ENCODE results near the gene CAPN14. TPM values are rescaled to one million over a fixed set of nuclear protein-coding genes. Genes with fewer than 3 reads are reported as not detected.

The CAPN14 gene
- total RNA-seq, 1 experiment from 2014 or later = not detected

DNA sequence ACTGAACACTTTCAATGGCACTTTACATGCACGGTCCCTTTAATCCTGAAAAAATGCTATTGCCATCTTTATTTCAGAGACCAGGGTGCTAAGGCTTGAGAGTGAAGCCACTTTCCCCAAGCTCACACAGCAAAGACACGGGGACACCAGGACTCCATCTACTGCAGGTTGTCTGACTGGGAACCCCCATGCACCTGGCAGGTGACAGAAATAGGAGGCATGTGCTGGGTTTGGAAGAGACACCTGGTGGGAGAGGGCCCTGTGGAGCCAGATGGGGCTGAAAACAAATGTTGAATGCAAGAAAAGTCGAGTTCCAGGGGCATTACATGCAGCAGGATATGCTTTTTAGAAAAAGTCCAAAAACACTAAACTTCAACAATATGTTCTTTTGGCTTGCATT, 11.4 kb upstream of the CAPN14 start:
- DNase-seq (ENCODE audit: extremely low read depth, low read depth) = no peak

GRCh38 chr2:31227711-31228125, 10.4 kb upstream of the CAPN14 start:
- DNase-seq (ENCODE audit: extremely low read depth, low read depth) = no peak

GRCh38 chr2:31227110-31227509, 9.8 kb upstream of the CAPN14 start:
- no peak for DNase-seq (ENCODE audit: extremely low read depth, low read depth)

GRCh38 chr2:31226266-31226665, 9.0 kb upstream of the CAPN14 start:
- DNase-seq (ENCODE audit: extremely low read depth, low read depth) = no peak

GRCh38 chr2:31223749-31224148, 6.4 kb upstream of the CAPN14 start:
- no peak for DNase-seq (ENCODE audit: extremely low read depth, low read depth)

GRCh38 chr2:31223026-31223425, 5.7 kb upstream of the CAPN14 start:
- DNase-seq (ENCODE audit: extremely low read depth, low read depth) = no peak

DNA sequence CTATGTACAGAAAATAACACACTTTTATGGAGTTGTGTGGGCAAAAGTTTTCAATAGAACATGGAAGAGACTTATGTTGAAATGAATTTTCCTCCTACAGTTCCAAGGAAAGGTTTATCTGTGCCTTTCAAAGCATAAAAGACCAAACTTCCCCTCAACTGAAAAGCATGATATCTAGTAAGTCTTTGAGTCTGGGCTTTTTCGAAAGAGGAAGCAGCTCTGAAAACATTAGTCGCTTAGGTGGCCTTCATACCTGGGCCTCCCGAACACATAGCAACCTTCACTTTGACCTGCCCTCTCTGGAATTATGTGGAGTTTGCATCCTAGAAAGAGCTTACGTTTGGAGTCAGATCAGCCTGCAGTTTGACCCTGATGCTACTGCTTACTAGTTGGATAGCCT, 4.8 kb upstream of the CAPN14 start:
- DNase-seq (ENCODE audit: extremely low read depth, low read depth) = no peak

DNA sequence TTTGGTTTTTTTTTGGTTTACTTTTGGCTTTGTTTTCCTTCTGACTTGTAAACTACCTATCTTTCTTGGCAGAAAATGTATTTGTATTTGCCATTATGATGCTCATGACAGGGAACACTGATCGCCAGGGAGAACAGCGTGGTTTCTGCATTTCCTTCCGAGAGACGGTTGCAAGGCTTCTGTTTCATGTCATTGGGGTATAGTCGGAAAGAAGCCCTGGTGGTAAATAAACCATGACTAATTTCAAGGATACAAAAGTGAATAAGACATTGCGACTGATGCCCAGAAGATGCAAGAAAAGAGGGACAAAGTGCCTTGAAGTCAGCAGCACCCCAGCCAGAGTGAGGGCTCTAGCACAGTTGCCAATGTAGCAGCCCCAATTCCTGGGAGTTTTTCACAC, 4.2 kb upstream of the CAPN14 start:
- no peak for DNase-seq (ENCODE audit: extremely low read depth, low read depth)

- peak; percentile 5 for DNase-seq (ENCODE audit: extremely low read depth, low read depth)
These were observed 2.0 kb upstream of the CAPN14 start for GRCh38 chr2:31219131-31219969.

DNA sequence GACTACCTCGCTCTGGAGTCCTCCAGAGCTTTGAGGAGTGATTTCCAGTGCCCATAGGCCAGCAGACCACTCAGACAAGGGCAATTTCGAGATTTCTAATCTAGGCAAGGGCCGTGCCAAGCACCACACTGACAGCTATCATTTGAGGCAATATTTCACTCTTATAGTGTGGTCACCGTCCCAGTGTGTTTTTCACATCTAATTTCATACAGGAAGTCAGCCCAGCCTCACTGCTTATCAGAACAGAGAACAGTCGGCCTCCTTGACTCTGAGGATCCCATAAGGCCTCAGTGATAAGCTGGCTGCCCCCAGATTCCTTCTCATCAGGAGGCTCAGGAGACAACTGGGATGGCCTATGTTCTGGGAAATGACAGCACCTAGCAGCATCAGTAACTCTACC, 581 bp downstream of the CAPN14 start:
- DNase-seq (ENCODE audit: extremely low read depth, low read depth) = no peak

GRCh38 chr2:31214444-31214915, 2.8 kb downstream of the CAPN14 start:
- DNase-seq (ENCODE audit: extremely low read depth, low read depth) = no peak

DNA sequence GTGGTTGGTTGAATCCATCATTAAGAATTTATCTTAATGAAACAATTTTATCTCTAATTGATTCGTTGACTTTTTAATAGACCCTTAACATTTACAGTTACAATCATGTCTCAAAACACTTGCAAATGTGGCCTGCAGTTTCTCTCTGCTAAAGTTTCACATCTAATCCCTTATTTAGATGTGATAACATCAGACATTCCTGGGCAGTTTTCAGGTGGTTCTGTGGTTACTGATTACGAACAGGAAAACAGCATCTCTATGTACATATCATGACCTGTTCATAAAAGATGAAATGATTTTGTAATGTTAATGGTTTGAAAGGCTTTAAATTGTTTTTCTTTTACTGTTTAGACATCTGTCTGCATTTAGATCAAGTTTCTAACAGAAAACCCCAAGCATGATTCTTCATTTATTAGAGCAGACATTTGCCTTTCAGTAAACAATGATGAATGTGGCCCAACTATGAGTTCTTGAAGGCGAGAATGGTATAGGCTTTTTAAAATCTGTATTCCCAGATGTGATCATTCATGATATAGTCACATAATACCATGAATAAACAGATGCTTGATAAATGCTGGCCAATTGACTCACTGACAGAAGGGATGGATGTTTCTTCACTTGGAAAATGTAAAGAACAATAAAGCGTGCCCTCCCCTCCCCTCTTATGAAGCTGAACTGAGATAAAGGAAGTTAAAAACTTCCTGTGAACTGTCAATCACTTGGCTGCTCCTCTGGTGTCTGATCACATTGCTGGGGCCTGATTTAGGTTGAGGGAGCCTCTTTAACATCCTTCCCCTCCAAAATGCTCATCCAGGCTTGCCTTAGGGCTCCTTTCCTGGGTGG, 3.5 kb downstream of the CAPN14 start:
- no peak for DNase-seq (ENCODE audit: extremely low read depth, low read depth)

- no peak for DNase-seq (ENCODE audit: extremely low read depth, low read depth)
These were observed 4.4 kb downstream of the CAPN14 start for GRCh38 chr2:31212659-31213600.

- DNase-seq (ENCODE audit: extremely low read depth, low read depth) = no peak
These were observed 9.1 kb downstream of the CAPN14 start for GRCh38 chr2:31208240-31208639.

DNA sequence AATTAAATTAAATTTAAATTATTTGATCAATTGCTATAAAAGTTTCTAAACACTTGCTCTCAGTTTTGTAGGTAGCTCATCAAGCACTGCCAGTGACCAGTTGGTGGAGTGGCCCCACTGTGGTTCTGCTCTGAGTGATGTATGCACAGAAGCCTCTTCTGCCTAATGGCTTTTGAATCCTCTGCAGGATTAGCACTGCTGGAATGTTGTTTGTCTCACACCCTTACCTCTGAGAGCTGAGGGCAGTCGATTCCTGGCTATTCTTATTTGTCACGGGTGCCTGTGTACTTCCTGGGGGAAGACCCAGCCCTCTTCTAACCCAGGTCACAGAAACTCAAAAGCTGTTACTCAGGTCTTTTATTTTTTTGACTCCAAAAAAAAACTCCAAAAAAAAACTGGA, 9.5 kb downstream of the CAPN14 start:
- no peak for DNase-seq (ENCODE audit: extremely low read depth, low read depth)

GRCh38 chr2:31205613-31206012, 11.7 kb downstream of the CAPN14 start:
- no peak for DNase-seq (ENCODE audit: extremely low read depth, low read depth)

DNA sequence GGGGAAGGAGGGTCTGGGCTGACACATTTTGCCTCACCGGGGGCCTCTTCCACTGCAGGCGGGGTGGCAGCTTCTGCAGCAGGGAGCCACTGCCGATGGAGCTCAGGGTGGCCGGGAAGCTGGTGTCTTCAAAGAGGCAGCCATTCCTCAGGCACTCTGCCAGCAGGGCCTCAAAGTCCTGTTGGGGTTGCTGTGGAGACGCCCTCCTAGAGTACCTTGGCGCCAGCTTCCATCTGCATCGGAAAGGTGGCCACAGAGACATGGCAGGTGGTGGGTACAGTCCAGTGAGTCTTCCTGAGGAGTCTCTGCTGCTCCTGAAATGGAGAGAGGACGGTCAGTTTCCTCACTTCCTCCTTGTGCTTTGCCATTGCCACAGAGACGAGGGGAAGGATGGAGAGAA, 12.1 kb downstream of the CAPN14 start:
- DNase-seq (ENCODE audit: extremely low read depth, low read depth) = no peak

DNA sequence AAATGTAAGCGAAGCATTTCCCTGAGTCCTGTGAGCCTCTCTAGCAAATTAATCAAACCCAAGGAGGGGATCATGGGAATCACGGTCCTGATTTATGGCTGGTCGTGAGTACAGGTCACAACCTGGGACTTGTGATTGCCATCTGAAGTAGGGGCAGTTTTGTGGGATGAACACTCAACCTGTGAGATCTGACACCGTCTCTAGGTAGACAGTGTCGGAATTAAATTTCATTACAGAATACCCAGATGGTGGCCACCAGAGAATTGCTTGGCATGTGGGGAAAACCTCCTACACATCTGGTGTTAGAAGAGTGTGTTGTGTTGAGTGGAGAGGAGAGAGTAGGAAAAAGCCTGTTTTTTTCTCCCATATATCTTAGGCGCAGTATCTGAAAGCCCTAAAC, 12.5 kb downstream of the CAPN14 start:
- DNase-seq (ENCODE audit: extremely low read depth, low read depth) = no peak

- DNase-seq (ENCODE audit: extremely low read depth, low read depth) = no peak
These were observed 13.4 kb downstream of the CAPN14 start for GRCh38 chr2:31203916-31204315.

- DNase-seq (ENCODE audit: extremely low read depth, low read depth) = no peak
These were observed 14.5 kb downstream of the CAPN14 start for GRCh38 chr2:31202833-31203232.

- no peak for DNase-seq (ENCODE audit: extremely low read depth, low read depth)
These were observed 15.3 kb downstream of the CAPN14 start for GRCh38 chr2:31202041-31202440.
